G401.6 (cell line): ENCODE data around the gene HIRA.
"Not testable (repeated sequence)": the region's sequence is repeated elsewhere in the genome, so short reads cannot be mapped to it uniquely, and the experiment has no call there.

Experiments used
- FAIRE-seq: peaks from 2 replicates; lab custom pipeline; 2012; peaks lifted over from hg19 to GRCh38; lab: Jason Lieb, UNC

Gene HIRA

DNA sequence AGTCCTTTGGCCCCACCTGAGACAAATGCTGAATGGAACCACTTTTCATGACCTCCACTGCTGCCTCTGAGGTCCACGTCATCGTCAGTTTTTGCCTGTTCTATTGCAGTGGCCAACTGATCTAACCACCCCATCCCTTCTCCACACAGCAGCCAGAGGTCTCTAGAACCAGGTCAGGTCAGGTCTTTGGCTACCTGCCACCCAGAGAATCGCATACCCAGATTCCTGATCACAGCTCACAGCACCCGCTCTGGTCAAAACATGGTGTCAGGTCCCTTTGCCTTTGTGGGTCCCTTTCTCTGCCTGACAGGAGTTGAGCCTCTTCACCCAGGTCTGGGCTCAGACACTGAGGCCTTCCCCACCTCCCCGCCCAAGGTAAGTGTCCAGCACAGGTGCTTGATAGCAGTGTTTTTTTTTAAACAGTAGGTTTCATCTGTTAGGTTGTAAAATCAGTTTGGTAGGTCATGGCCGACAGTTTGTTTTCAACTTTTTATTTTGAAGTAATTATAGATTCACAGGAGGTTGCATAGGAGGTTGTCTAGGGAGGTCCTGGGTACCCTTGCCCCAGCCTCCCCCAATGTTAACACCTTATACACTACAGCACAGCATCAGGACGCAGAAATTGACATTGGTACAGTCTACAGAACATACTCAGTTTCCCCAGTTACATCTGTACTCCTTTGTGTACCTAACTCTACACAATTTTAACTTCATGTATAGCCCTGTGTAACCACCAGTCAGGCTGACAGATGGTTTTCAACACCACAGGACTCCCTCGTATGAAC lies 9.1 kb upstream of the HIRA start:
- FAIRE-seq: no peak

DNA sequence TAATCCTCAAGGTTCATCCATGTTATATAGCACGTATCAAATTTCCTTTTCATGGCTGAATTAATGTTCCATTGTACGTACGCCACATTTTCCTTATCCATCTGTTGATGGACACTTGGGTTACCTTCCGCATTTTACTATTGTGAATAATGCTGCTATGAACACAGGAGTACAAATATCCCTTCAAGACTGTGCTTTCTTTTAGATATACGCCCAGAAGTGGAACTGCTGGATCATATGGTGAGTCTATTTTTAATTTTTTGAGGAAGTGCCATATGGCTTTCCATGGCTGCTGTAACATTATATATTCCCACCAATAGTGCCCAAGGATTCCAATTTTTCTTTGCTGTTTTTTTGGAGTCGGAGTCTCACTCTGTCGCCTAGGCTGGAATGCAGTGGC lies 6.8 kb upstream of the HIRA start:
- no peak for FAIRE-seq

DNA sequence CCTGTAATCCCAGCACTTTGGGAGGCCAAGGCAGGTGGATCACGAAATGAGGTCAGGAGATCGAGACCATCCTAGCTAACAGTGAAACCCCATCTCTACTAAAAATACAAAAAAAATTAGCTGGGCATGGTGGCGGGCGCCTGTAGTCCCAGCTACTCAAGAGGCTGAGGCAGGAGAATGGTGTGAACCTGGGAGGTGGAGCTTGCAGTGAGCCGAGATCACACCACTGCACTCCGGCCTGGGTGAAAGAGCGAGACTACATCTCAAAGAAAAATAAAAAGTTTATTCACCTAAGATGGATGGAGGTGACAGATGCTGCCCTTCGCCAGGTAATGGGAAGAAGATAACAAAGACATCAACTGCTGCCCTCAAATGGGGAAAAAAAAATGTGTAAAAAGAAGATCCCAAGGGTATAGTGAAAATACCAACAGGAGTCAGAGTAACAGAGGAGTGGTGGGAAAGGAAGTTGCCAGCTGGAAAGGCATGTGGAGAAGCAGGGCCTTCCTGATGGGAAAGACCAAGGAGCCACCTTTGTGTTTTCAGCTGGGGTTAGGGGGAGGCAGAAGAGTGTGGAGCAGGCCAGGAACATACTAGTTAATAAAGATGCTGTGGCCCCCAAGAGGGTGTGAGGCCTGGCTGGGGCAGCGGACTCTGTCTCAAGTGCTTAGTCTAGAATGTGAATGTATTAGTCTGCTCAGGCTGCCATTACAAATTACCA lies 5.1 kb upstream of the HIRA start:
- FAIRE-seq: not testable (repeated sequence)

DNA sequence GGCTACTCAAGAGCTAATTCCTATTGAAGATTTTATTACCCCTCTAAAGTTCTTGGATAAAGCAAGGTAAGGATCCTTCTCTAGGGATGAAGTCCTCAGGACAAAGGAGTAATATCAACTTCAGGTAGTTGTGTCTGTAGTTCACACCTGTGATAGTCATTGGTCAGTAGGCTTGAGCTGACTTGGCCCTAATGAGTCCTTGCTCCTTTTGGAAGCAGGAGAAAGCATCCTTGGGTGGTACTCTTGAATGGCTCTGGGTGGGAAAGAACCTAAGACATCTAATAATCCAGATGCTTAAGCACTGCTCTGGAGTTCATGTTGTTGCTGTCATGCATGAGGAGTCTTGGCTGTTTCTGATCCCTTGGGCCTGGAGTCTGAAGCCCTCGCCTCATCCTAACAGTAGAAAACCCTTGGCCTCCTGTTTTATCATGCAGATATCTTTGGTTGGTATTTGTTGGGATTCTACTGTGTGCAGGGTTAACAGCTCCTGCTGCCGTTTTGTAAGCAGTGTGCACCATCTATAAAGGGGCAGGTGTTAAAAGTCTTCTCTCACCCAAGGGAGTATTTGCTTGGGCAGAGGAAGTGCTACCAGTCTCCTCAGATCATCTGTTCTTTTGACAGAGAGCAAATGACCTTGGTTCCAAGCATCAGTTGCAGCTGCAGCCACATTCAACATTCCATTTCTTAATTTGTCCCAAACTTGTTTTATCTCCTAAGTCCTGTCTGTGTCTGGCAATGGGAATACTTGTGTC lies 3.5 kb upstream of the HIRA start:
- FAIRE-seq: no peak

DNA sequence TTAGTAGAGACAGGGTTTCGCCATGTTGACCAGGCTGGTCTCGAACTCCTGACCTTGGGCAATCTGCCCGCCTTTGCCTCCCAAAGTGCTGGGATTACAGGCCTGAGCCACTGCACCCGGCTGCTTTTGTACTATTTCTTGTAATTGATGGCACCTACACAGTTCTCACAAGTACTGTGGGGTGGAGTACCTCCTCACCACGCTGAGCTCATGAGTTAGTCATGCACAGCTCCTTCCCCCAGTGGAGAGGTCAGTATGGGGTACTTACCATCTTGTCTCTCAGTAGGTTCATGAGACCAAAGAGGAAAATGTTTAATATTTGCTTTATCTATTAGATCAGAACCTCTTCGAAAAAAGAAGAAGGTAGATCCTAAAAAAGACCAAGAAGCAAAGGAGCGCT lies 2.9 kb upstream of the HIRA start:
- FAIRE-seq: no peak

DNA sequence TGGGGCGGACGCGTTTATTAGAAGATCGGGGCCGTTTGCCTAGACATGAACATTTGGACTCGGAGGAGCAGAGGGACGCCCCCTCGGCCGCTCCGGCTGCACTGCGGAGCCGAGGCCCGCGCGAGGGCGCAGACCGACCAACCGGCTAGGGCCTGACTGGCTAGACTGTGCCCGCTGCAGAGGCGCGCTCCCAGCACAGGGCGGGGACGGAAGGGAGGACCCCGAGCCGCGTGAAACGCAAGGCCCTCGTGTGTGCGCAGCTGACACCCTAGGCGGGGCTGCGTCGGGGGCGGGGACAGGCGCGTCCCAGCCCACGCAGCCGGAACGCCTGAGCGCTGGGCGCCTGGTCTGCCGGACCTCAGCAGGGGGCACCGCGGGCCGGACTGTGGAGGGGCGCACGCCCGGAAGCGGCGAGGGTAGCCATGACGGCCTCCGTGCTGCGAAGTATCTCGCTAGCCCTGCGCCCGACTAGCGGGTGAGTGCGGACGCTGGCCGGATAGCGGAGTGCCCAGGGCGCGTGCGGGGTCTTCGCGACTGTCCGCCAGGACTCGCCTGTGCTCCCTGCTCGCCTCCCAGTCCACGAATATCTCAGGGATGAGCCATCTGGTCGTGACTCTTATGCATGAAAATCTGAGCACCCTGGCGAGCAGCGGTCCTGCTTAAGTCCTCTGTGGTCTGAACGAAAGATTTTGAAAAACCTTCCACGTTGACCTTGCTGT lies 759 bp upstream of the HIRA start, which contains the start of gene MRPL40:
MRPL40 (plus strand) TSS at position 413 of the 719 bp plus-strand sequence; CDS start at position 423, 10 bp downstream.
- peak; percentile 33 for FAIRE-seq

DNA sequence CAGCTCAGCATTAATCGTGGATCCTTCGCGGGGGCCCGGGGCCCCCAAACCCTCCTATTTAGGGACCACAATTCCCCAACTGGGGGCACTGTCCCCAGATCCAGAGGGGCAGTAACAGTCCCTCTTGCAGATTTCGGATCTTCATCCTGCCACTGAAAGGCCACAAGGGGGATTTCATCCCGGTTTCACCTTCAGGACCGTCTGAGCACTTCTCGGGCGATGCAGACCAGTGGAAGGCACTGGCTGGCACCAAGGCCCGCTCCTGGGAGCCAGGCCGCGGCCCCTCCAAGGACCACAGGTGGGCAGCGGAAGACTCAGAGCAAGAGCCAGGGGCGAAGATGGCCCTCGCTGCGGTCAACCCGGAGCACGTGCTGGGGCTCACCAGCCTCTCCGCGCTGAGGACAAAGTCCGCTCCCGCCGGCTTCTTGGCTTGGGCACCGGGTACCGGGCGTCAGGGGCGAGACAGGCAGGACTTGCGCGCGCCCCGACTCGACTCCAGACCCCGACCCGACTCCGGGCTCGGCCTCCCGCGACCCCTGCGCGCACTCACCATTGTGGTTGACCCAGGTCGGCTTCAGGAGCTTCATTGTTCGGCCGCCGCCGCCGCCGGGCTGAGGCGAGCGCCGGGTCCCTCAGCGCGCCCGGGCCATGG lies 517 bp downstream of the HIRA start:
- FAIRE-seq: no peak

DNA sequence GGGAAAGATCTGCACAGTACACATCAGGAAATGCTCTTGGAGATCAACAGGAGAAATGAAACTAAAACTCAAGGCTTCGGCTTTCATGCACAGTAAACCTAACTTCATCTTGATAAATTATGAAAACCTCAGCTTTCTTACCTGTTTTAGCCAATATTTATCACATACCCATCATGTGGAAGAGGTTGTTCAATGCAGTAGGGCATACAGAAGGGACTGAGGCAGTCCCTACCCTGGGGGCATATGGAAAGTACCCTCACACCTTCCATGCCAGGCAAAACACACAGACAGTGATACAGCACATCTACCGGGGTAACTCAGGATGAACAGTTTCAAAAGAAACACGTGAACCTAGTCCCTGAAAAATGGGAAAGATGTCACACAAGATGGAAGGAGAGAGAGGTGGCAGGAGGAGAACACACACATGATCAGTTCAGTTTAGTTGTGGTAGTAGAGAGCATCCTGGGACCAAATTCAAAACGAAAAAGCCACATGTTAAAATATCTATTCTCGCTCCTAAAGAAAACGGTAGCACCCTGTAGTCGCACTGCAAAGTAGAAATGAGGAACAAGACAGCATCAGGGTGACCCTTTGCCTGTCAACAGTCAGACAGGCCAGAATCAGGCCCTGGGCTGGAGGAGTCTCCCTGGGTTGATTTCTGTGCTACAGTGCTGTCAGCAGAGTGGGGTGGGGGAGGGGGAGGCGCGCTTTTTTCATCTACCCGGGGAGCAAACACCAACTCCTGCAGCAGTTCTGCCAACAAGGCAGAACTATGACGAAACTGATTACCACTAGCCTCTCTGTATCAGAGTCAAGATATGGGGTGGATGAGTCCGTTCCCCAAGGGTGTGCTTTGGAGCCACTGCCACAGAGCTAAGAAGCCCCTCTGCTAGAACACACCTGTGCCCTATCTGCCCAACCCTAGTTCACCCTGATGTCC lies 1.3 kb downstream of the HIRA start:
- no peak for FAIRE-seq

DNA sequence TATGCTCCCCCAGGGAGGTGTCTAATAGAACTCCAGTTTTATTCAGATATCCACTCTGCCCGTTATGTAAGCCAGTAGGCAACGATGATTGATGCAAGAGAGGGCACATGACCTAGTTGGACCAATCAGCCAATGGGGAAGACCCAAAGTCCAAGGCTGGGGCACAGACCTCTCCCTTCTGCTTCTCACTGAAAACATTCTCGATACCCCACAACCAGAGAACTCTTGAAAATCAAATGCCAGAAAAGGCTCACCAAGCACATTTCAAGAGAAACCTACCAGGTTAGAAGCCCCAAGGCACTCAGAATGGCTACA lies 7.4 kb downstream of the HIRA start:
- FAIRE-seq: no peak

DNA sequence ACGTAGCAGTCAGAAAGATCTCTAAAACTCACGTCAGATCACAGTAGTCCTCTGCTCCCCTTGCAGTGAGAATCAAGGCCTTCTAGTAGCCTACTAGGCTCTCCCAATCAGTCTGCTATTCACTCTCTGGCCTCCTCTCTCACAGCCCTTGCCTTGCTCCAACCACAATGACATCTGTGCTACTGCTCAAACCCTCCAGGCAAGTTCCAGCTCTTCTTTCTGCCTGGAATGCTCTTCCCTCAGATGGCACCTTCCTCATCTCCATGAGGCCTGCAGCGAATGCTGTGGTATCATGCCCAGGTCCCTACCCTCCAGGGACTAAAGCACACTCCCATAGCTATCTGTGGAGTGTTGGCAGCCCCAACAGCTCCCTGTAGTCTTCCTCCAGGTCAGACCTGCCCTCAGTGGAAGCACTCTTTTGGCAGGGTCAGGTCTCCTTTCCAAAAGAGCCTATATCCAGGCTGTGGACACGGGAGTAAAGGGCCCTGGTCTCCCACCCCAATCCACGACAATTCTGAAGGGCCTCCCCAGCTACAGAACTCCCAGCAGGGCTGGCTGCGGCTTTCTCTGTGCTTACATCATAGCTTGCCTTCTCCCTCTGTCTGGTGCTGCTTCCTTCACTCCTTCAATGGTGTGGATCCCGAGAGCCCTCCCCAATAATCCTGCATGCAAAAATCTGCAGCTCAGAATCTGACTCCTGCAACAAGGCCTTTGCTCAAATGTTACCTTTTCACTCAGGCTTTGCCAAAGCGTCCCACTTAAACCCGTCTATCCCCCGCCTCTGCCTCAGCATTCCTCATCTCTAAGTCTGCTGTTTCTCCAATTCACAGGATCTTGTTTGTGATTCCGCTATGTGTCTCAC lies 8.9 kb downstream of the HIRA start:
- no peak for FAIRE-seq

DNA sequence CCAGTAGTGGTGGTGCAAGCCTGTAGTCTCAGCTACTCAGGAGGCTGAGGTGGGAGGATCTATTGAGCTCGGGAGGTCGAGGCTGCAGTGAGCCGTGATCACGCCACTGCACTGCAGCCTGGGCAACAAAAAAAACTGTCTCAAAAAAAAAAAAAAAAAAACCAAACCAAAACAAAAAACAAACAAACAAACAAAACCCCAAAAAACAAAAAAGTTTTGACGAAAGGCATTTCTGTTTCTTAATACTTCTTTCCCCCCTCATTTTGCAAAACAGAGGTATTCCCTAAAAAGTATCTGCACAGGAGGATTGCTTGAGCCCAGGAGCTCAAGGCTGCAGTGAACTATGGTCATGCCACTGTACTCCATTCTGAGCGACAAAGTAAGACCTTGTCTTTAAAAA lies 11.2 kb downstream of the HIRA start:
- FAIRE-seq: no peak

DNA sequence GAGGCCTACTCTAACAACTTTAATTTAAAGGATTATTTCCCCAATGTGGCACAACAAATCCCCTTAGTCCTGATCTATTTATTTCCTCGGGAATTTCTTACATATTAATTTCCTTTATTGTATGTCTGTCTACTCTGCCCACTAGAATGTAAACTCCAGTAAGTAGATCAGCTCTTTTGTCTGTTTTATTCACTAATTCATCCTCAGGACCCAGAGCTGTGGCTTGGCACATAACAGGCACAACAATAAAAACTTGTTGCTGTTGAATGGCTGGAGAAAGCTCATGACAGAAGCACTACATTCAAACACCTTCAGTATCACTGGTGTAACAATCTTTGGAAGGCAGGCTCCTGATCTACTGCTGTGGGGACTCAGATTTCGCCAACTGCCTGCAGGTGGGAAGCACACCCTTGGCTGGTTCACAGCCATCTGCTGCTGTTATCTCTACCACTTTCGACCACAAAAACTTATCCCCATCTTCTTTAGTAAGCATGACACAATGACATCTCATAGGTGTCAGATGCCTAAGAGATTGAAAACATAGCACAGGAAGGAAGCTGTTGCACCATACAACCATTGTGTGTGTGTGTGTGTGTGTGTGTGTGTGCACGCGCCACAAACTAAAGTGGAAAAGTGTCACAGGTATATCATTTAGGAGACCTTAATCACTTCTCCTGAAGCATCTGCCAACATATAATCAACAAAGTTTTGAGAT lies 11.9 kb downstream of the HIRA start:
- no peak for FAIRE-seq

DNA sequence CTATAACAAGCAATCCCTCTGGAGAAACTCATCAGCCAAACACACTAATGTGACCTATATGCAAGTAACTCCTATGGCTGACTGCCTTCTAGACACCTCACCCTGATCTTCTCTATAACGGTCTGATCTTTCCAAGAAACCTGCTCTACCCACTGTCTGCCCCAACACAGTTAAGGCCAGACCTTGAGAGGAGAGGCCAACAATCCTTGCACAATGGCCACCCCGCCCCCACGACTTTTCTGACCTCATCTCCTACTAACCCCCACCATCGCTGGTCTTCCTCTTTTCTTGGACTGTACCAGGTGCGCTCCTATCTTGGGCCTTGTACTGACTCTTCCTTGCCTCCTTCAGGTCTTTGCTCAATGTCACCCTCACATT lies 12.5 kb downstream of the HIRA start:
- FAIRE-seq: no peak

DNA sequence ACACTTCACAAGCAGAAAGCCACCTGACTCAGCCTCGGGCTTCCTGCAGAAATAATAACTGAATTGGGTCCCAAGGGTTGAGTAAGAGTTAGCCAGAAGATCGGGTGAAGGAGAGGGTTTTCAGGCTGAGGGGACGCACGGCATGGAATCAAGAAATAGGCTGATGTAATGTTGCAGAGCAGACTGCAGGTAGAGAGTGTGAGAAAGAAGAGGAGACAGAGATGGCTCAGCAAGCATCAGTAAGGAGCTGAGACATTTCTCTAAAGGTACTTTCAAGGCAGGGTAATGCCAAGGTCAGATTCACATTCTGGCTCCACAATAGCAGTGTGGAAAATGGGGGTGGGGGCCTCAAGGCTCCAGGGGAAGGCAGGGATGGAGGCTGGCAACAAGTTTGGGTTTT lies 18.6 kb downstream of the HIRA start:
- FAIRE-seq: no peak

DNA sequence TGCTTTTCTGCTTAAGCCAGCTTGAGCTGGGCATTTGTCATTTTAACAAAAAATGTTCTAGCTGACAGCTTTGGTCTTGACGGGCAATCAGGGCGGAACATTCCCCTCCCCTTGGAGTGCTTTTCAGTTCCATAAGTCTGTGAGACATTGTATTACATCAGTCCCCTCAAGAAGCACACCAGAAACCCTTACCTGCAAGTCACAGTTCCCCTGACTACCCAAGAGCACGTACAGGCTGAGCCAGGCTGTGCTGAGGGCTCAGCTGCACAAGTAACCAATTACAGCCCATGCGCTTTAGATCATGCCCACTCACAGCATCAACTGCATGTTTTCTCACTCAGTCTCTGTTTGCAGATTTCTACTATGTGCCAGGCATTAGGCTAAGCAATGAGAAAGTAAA lies 19.1 kb downstream of the HIRA start:
- FAIRE-seq: no peak

DNA sequence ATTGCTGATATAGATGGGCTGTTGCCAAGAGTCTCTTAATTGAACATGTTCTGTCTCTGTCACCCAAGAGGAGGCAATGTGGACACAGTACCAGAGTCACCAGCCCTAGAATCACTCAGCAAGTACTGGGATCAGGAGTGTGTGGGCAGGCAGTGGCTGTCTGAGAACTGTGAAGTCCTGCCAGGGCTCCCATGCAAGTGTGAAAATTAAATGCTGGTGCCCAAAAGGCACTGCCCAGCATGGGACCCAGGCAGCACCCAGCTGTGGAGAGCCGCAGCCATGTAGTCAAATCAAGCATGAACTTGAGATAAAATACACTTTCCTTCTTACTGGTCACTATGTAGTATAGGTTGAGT lies 19.9 kb downstream of the HIRA start:
- no peak for FAIRE-seq

DNA sequence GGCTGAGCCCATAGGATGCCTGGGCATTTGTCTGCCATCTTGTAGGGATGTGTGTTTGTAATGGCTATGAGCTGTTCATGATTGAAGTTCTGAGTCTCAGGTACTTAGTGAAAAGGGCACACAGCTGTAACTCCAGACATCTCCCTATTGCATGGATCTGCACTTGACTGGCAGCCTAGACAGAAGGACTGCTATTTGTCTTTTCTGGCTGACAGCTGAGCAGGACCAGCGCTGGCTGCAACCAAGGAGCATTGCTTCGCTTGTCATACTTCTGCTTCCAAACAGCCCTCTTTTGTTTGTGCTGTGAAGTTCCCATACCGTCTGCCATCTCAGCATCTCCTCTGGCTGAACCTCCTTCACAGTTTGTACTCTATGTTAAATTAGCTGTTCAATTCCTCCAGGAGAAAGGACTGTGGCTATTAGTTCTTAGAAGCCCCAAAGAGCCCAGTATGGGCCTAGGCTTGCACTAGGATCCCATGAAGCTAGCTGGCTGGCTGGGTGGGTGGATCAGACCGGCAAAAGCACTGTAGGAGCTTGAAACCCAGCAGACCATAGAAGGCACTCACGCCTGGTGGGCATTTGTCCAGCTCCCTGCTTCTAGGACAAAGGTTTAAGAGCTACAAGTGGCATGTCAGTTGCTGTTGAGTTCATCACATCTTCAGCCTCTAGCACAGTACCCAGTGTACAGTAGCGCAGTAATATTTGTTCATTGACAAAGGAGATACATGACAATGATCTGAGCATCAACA lies 20.4 kb downstream of the HIRA start:
- no peak for FAIRE-seq
